Raji (cell line): ENCODE measurements around the gene TWF1.
A peak's percentile ranks its signal among the peaks of the same experiment; 100 is the strongest.

Experiments
- POLR2A ChIP-seq: IDR thresholded peaks from 2 replicates; pipeline ENCODE4 v1.6.1; 2011; ENCODE audit warnings: low read depth, low read length, control low read depth; ENCODE audit not compliant: insufficient read depth

Gene TWF1

GRCh38 chr12:43760396-43760795, 45.7 kb downstream of the TWF1 start:
- TF ChIP-seq POLR2A, result no peak

GRCh38 chr12:43758728-43759563, 47.2 kb downstream of the TWF1 start, which contains the start of the genes IRAK4 and PUS7L:
Gene IRAK4 (plus strand): TSS chr12:43758951. CDS start chr12:43768112, 9,161 bp downstream.
Gene PUS7L (minus strand): TSS chr12:43758790. CDS start chr12:43755245, 3,545 bp downstream.
- TF ChIP-seq POLR2A, result peak; percentile 73

GRCh38 chr12:43758247-43758727, 47.8 kb downstream of the TWF1 start:
- TF ChIP-seq POLR2A, result no peak

- no peak for TF ChIP-seq POLR2A
Observed at GRCh38 chr12:43754015-43754414, 52.1 kb downstream of the TWF1 start.

GRCh38 chr12:43750814-43751213, 55.3 kb downstream of the TWF1 start:
- TF ChIP-seq POLR2A, result no peak

- TF ChIP-seq POLR2A, result no peak
Observed at GRCh38 chr12:43749016-43749415, 57.1 kb downstream of the TWF1 start.

GRCh38 chr12:43744826-43745225, 61.3 kb downstream of the TWF1 start:
- TF ChIP-seq POLR2A, result no peak
